HG02852 (cell line): Measurements from ENCODE around the gene XPNPEP2.

Source experiments
- ATAC-seq: cut with Tn5 transposase; IDR thresholded peaks from one replicate; pipeline ENCODE4 v1.9.1; 2021; ENCODE audit warnings: mild to moderate bottlenecking, moderate library complexity; ENCODE audit not compliant: unreplicated experiment

XPNPEP2 gene, protein sequence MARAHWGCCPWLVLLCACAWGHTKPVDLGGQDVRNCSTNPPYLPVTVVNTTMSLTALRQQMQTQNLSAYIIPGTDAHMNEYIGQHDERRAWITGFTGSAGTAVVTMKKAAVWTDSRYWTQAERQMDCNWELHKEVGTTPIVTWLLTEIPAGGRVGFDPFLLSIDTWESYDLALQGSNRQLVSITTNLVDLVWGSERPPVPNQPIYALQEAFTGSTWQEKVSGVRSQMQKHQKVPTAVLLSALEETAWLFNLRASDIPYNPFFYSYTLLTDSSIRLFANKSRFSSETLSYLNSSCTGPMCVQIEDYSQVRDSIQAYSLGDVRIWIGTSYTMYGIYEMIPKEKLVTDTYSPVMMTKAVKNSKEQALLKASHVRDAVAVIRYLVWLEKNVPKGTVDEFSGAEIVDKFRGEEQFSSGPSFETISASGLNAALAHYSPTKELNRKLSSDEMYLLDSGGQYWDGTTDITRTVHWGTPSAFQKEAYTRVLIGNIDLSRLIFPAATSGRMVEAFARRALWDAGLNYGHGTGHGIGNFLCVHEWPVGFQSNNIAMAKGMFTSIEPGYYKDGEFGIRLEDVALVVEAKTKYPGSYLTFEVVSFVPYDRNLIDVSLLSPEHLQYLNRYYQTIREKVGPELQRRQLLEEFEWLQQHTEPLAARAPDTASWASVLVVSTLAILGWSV

DNA sequence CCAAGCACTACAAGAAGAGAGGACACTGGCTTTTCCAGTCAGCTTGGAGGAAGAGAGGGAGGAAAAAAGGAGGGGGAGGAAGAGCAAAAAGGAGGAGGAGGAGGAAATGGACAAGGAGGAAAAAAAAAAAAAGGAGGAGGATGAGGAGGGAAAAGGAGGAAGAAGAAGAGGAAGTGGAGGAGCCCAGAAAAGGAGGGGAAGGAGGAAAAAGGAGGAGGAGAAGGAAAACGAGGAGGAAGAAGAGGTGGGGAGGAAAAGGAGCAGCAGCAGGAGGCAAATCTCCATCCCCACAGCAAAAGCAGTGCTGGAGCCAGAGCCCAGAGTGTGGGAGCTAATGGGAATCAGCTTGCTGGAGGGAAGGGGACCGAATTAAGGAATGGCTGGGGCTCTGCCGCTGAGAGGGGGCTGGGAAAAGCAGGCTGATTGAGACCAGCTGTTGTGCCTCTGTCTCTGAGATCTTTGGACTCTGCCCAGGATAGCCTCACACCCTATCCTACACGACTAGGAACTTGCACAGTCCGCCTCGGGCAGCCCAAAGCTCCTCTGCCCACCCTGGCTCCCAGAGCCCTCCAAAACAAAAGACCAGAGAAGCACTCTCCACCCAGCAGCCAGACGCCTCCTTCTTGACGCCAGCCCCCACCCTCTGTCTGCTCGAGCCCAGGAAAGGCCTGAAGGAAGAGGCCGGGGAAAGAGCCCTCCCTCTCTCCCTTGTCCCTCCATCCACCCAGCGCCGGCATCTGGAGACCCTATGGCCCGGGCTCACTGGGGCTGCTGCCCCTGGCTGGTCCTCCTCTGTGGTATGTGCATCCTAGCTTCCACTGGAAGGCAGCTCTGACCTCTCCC is at the start of gene XPNPEP2:
XPNPEP2 (plus strand) TSS at position 514 of the 843 bp plus-strand sequence; CDS start at position 749, 235 bp downstream.
- ATAC-seq: no peak

GRCh38 chrX:129689796-129690195 is 49.0 kb upstream of the XPNPEP2 start:
- no peak for ATAC-seq

DNA sequence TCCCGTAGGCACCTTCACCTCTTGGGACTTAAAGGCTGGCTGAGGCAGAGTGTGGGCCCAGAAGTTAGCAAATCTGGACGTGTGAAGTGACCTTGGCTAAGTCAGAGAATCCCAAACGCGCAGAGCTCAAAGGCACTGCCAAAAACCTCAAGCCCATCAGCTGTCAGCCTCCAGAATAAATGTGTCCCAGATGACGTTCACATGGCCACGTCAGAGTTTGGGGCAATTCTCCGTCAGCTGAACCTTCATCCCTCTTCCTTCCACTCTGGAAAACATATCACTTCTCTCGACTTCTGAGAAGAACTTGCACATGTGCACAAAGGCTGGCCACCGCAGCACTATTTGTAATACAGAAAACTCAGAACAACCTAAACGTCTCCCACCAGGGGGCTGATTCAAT is 48.3 kb upstream of the XPNPEP2 start:
- ATAC-seq: no peak

- ATAC-seq: no peak
These were observed 45.4 kb upstream of the XPNPEP2 start for GRCh38 chrX:129693354-129693753.

DNA sequence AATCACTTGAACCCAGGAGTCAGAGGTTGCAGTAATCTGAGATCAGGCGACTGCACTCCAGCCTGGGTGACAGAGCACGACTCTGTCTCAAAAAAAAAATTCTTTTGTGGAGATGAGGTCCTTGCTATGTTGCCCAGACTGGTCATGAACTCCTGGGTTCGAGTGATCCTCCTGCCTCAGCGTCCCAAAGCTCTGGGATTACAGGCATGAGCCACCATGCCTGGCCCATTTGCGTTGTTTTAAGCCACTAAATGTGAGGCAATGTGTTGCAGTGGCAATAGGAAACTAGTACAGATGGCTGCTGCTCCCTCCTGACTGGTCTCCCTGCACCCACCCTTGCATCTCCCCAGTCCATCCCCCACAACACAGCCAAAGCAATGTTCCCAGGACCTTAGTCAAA is 44.0 kb upstream of the XPNPEP2 start:
- no peak for ATAC-seq

DNA sequence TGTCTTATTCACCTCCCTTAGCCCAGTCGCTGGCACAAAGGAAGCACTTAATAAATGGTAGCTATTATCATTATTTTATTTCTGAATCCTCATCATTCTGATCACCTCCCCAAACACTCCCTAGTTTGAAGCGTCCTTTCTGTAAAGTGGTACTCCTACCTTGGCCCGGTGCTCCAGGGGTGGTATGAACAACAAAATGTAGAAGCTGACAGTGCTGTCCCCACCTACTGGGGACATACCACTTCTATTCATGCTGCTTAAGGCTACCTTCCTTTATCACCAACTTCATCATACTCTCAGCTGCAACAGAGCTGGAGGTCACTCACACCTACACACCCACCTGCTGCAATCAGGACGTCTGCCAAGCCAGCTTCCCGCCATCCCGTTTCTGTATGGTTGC is 43.2 kb upstream of the XPNPEP2 start:
- no peak for ATAC-seq

- no peak for ATAC-seq
These were observed 42.8 kb upstream of the XPNPEP2 start for GRCh38 chrX:129695937-129696336.

DNA sequence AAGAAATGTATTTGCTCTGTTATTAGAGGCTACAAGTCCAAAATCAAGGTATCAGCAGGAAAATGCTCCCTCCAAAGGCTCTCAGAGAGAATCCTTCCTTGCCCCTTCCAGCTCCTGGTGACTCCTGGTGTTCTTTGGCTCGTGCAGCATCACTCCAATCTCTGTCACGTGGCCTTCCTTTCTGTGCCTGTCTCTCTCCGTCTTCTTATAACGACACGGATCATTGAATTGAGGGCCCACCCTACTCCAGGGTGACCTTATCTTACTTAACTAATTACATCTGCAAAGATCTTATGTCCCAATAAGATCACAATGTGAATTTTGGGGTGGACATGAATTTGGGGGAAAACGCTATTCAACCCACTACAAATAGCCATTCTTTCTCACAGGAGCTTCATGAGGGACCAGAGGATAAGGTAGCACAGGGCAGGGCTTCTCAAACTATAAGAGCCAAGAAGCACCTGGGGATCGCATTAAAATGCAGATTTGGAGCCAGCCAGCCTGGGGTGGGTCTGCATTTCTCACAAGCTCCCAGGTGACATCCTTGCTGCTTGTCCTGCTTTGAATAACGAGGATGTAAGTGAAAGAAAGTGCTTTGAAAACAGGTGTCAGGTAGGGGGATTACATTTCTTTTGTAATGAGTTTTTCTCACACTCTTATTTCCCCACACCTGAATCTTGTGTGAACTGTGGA is 42.2 kb upstream of the XPNPEP2 start:
- ATAC-seq: no peak

DNA sequence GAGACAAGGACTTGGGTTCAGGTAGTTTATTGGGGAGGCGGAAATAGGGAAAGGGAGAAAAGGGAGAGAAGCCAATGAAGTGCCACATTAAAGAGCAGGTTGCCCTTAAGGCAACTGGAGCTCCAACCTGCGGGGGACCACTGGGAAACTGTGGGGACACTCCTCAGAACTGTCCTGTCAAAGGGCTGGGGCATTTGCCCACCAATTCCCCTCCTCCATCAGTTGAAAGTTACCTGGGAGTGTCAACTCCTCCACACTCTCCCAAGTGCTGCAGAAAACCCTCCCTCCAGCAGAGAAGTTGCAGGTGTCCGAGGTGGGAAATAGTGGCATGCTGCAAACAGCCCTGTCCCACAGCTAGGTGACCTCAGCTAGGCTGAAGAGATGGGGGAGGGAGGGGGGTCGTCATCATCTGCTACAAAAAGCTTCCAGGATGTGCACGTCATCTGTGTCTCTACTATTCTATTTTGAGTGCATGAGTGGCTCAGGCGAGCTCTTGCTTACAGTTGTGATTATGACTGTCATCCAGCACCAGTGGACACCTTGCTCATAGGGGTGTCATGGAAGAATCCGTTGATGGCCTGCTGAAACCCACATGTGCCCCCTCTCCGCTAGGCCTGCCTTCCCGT is 41.5 kb upstream of the XPNPEP2 start:
- ATAC-seq: no peak

DNA sequence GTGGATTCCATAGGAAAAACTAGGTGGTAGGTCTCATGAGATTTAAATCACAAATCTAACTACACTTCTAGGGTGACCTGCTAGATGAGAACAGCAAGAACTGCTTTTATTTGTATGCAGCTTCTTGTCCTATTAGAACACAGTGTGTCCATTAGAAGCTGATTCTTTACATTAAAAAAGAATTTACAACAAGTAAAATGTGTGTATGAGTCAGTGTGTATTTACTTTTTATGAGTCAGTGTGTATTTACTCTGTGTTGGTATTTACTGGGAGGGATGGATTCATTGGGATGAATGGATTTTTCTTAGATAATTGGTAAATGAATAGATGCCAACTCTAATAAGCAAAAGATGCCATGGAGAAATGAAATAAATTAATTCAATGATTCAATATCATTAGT is 40.6 kb upstream of the XPNPEP2 start:
- ATAC-seq: no peak

DNA sequence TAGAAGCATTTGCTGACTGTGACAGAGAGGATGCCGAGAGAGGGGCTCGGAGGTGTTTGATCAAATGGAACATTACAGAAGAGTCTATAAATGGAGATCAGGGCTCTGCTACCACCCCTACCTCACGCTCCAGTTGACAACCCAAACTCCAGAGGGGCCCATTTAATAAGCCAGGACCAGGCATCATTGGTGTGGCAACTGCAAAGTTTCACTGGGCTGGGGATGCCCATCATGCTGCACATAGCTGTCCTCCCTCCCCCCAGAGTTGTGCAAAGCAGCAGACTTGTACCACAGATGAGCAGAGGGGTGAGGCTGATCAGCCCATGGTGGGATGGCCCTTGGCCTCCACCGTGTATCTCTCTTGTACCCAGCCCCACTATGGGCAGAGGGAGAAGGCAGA is 38.2 kb upstream of the XPNPEP2 start:
- ATAC-seq: no peak

- ATAC-seq: no peak
These were observed 37.1 kb upstream of the XPNPEP2 start for GRCh38 chrX:129701624-129702069.

DNA sequence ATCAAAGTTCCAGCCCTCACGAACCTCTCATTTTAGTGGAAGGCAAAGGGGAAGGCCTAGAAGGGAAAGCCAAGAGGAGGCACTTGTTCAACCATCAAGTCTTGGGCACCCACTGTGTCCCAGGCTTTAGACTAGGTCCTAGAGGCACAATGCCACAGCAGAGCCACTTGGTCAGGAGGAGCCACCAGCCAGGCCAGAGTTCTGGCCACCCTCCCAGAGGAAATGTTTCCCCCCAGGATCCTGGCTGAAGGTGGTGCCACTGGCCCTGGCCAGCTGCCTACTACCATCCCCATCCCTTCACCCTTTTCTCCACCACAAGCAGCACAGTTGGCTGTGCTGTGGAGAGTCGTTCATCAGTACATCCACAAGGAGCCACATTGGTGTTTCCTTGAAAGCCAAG is 34.3 kb upstream of the XPNPEP2 start:
- no peak for ATAC-seq

DNA sequence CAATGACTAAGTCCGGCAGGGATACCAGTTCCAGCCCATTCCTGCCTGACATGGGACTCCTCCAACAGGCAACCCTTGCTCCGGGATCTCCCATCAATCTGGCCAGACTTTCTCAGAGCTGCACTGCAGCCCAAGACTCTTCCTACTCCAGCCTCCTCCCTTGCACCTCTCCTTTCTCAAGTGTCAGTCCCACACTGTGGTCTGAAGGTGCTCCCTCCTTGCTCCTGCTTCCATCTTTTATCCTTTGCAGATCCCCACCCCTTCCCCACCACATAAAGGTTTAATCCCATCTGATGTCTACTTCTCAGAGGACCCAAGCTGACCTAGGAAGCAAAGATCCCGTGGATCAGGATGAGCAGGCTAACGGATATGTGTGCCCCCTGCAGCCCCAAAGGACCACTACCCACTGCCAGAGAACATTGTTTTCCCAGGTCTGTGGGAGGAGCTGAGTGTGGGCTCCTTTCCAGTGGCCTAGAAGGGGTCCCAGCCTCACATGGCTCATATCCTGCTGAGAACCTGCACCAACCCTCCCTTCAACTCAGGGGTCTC is 33.3 kb upstream of the XPNPEP2 start:
- no peak for ATAC-seq

GRCh38 chrX:129705988-129706387 is 32.8 kb upstream of the XPNPEP2 start:
- no peak for ATAC-seq

GRCh38 chrX:129706400-129707072 is 32.2 kb upstream of the XPNPEP2 start:
- ATAC-seq: no peak

- ATAC-seq: no peak
These were observed 24.2 kb upstream of the XPNPEP2 start for GRCh38 chrX:129714581-129714980.

DNA sequence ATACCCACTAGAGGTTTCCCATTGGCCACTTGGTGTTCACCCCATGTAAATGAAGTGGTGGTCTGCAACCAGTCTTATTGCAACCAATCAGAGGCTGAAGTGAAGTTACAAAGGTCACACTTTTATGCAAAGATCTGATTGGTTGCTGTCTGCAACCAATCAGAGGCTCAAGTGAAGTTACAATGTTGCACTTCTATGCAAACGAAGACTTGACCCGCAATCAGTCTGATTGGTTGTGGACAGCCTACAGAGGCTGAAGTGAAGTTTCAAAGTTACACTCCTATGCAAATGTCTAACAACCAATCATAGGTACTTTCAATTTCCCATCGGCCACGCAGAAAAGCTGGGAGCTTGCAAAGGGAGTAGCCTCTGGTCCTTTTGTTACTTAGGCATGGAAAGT is 22.3 kb upstream of the XPNPEP2 start:
- ATAC-seq: no peak

- no peak for ATAC-seq
These were observed 20.9 kb upstream of the XPNPEP2 start for GRCh38 chrX:129717892-129718291.

DNA sequence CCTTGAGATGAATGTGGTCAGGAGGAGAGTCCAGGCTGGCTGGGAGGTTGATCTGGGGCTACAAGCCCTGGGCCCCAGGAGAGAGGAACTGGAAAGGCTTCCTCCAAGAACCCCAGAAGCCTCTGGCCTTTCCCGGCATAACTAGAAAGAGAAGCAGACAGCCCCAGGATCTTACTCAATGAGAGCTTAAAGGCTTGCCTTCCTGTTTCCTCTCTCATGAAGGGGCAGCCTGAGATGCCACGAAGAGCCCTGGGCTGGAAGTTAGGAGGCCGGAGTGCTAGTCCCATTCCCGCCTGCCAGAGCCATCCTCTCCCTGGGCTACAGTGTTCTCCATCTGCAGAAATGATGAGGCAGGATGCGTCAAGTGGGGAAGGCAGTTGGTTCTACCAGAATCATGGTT is 20.1 kb upstream of the XPNPEP2 start:
- ATAC-seq: no peak
